GM19455 (cell line): Measurements from ENCODE around the gene CXXC5.

ENCODE experiments used
- ATAC-seq: cut with Tn5 transposase; IDR thresholded peaks from one replicate; pipeline ENCODE4 v1.9.1; 2021; ENCODE audit not compliant: unreplicated experiment

CXXC5 gene

GRCh38 chr5:139678751-139679750 is 30.9 kb downstream of the CXXC5 start:
- ATAC-seq: no peak

- ATAC-seq: no peak
These were observed 32.4 kb downstream of the CXXC5 start for GRCh38 chr5:139680368-139681111.

DNA sequence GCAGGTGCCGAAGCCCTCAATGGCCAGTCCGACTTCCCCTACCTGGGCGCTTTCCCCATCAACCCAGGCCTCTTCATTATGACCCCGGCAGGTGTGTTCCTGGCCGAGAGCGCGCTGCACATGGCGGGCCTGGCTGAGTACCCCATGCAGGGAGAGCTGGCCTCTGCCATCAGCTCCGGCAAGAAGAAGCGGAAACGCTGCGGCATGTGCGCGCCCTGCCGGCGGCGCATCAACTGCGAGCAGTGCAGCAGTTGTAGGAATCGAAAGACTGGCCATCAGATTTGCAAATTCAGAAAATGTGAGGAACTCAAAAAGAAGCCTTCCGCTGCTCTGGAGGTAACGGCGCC is 32.9 kb downstream of the CXXC5 start:
- no peak for ATAC-seq

DNA sequence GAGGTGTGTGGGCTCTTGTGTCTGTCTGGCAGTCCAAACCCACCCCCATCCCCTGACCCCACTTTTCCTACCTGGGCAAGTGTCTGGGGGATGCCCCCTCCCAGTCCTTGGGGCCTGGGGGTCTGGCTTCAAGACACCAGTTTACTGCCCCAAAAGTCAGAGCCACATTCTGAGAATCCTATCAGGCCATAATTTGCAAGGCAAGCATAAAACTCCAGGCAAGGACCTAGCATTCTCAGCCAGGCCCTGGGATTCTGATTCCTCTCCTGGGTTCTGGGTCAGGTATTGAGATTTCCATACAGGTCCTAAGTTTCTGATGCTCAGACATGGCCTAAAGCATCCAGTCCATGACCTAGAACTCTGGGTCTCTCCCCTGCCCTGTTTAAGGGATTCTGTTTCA is 33.3 kb downstream of the CXXC5 start:
- ATAC-seq: no peak

- ATAC-seq: no peak
These were observed 34.1 kb downstream of the CXXC5 start for GRCh38 chr5:139682016-139682975.

DNA sequence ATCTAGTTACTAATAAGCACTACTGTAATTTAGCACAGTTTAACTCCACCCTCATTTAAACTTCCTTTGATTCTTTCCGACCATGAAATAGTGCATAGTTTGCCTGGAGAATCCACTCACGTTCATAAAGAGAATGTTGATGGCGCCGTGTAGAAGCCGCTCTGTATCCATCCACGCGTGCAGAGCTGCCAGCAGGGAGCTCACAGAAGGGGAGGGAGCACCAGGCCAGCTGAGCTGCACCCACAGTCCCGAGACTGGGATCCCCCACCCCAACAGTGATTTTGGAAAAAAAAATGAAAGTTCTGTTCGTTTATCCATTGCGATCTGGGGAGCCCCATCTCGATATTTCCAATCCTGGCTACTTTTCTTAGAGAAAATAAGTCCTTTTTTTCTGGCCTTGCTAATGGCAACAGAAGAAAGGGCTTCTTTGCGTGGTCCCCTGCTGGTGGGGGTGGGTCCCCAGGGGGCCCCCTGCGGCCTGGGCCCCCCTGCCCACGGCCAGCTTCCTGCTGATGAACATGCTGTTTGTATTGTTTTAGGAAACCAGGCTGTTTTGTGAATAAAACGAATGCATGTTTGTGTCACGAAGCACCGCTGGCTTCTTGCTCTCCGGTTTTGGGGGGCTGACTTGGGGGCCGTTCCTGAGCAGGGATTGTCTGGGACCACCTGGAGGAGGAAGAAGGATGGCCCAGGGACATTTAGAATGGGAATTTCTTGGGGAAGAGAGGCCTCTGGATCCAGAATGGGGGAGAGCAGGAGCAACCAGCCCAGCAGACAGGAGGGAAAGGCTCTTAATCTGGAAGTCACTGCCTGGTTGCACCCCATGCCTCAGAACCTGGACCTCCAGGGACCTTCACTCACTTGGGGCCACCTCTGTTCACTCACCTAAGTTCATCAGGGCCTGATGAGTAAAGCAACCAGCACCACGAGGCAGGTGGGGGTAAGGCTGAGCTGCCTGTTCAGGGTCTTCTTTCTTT is 35.4 kb downstream of the CXXC5 start:
- no peak for ATAC-seq

DNA sequence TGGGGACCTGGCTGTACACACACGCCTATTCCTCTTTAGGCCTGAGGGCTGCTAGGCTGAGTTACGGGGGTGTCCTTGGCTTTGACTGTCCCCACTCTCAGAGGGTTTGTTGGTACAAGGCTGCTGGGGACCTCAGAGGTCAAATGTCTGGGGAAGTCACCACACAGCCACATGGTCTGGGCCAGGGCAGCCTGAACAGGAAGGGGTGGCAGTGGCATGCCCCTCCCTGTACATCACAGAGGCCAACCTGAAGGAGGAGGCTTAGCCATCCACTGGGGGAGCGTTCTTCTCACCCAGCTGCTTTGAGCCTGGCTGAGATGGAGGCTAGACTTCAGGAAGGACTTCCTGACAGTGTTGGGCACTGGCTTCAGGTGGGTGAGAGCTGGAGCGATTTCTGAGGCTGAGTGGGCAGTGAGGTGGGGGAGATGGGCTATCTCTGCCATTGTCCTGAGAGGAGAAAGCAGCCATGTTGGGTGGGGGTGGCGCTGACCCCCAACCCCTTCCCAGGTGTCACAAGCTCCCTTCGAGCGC is 36.3 kb downstream of the CXXC5 start:
- ATAC-seq: no peak

DNA sequence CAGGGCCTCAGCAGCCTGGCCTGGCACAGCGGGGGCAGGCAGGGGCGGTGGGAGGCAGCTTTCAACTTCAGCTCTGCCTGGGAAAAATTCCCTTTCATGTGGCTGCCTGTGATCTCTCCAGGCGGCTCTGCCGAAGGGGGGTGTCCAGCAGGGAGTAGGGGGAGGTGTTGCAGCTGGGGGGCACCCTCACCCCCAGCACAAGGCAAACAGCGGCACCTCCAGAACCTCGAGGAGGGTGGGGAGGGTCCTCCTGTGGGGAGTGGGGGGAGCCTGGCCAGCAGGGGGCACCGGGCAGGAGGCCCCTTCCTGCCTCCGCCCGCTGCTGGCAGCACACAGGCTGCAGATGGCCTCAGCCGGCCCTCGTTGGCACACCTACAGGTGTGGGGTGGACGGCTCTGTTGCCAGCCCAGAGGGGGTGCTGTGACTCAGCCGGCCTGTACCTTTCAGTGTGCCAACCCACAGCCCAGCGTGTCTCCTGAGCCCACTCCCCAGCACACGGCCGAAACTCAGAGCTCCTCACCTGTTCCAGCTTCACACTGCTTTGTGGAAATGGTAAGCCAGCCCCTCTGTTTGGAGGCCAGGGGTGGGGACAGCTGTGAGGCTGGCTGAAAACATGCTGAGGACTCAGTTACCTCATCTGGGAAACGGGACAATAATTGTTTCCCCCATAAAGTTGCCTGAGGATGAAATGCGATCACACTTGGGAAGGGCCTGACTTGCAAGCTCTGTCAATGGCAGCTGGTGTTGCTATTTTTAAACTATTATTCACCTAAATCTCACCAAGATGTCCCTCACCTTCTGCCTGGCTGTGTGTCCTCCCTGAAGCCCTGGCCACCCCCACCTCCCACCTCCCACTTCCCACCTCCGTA is 37.0 kb downstream of the CXXC5 start:
- no peak for ATAC-seq

DNA sequence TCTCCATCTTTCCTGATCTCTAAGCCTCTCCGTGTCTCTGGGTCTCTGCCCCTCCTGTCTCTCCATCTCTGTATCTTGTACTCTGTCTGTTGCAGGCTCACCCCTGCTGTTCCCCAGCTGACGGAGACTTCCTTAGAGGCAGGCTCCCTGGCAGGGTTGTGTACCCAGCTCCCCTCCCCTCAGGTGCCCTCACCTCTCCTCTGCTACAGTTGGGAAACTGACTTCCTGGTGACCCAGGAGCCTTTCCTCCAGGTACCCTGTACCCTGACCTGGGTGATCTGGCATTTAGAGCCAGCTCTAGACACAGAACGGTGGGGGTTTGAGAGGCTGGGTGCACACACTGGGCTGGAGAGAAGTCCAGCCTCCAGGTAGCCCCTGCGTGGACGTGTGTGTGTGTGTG is 37.7 kb downstream of the CXXC5 start:
- no peak for ATAC-seq

DNA sequence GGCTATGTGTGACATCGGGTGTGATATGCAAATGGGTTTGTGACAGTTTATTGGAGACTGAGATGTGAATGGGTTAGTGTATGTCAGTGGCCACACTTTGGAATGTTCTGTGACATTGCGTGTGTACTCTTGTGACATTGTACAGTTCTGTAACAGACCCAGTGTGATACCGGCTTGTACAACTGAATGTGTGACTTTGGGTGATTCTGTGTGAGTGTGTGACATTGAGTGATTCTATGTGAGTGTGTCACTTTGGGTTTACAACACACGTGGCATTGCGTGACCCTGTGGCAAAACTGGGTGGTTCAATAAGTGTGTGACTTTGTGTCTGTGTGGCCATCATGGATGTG is 38.2 kb downstream of the CXXC5 start:
- ATAC-seq: no peak

DNA sequence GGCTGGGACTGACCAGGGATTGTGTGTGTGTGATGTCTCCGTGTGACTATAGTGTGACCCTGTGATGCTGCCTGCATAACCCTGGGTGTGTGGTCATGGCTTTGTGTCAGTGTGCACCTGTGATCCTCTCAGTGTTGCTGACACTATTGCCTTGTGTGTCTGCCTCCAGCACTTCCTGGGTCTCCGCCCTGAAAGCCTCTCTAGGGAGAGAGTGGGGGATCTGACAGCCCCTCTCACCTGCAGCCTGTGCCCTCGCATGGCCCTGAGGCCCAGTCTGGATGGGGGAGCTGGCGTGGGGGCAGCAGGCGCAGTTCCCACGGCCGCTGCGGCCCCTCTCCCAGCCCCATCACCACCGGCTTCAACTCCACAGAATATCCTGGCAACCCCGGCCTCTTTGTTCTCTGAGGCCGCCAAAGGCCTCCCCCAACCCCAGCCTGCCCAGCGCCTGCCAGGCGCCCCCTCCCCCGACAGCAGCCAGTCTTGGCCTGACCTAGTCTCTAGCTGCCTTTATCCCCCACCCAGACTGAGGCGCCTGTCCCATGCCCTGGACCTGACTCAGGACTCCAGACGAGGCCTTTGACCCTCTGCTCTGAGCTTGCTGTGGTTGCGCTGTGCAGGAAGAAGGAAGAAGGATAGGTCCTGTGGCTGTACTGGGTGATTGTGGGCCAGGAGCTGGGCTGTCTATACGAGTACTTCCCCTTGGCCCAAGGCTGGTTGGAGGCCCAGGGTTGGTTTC is 38.7 kb downstream of the CXXC5 start:
- no peak for ATAC-seq

- ATAC-seq: no peak
These were observed 39.5 kb downstream of the CXXC5 start for GRCh38 chr5:139687656-139688055.

GRCh38 chr5:139688088-139688702 is 40.0 kb downstream of the CXXC5 start:
- ATAC-seq: no peak

- no peak for ATAC-seq
These were observed 40.7 kb downstream of the CXXC5 start for GRCh38 chr5:139688751-139689372.

- ATAC-seq: no peak
These were observed 41.5 kb downstream of the CXXC5 start for GRCh38 chr5:139689631-139690063.

DNA sequence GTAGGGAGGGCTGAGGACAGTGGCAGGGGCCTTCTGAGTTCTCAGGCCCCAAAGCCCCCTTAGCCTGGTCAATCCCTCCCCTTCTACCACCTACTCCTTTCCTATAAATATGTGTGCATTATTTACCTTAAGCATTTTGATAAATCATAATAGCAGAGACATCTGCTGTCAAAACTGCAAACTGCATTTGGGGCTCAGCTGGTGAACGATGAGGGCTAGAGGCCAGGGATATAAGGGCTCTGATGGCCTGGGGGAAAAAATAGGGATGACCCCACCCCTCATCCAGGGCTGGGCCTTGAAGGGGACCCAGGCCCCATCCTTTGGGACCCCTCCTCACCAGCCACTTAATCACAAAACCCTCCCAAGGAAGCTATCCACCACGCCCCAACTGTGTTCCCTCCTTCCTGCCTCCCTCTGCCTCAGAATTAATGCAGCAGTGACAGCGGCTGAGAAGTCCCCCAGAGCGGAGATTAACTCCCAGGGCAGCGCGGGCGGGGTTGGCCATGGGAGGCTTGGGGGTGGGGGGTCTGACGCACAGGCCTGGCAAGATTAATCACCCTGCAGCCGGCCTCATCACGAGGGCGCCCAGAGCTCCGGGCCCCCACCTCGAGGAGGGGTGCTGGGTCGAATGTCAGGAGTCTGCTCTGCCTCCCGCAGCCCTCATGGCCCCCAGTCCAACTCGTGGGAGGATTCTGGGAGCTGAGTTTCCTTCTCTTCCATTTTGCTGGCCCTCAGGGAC is 42.1 kb downstream of the CXXC5 start:
- ATAC-seq: no peak
